Erythroblast (primary cell): ENCODE data around the gene ETS1.

ENCODE experiments used
- GATA1 ChIP-seq: IDR thresholded peaks from 2 replicates; pipeline ENCODE4 v1.6.1; 2011; ENCODE audit warnings: low read depth, mild to moderate bottlenecking, control low read depth, low read length, moderate library complexity
- POLR2A ChIP-seq: IDR thresholded peaks from 2 replicates; pipeline ENCODE4 v1.6.1; 2011; ENCODE audit warnings: mild to moderate bottlenecking, low read length

DNA sequence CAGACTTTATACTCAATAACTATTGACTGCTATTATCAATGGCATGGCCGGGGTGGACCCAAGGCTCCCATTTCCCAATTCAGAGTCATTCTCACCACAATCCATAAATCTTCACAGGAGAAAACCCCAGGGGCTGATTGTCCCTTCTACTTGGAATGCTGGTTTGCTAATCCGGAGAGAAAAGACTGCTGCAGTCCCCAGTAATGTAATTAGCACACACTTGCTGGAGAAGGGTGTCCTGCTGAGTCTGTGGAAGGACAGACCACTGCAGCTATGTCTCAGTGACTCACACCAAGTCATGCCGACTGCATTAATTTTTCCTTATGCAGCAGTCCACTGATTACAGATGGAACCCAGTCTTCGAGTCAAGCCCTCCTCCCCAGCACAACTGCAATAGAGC lies 5.9 kb upstream of the ETS1 start:
- TF ChIP-seq POLR2A (no peak), GATA1 (no peak)
